COR-L47 (cell line): Measurements from ENCODE around the gene ITGB8.
"Not testable (repeated sequence)": the region's sequence is repeated elsewhere in the genome, so short reads cannot be mapped to it uniquely, and the experiment has no call there.

Experiments
- DNase-seq: peaks from one replicate; lab custom pipeline; 2025; lab: John Stamatoyannopoulos, UW

ITGB8 gene

GRCh38 chr7:20383351-20383750 lies 52.7 kb downstream of the ITGB8 start:
- no peak for DNase-seq

DNA sequence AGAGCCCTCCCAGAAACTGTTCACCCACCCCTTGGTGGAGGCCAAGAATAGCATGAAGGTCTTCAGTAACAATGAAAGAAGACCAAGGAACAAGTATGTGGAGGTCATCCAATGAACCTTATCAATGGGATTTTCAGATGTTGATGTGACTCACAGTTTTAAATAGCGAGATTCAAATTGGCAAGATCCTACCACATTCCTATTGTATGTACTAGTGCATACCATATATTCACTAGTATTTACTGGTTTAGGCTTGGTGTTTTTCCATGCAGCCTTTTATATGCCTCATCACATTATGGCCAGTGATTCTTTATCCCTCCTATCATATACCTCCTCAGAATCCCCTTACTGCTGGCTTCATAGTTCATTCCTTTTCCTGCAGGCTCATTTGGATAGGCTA lies 54.4 kb downstream of the ITGB8 start:
- no peak for DNase-seq

GRCh38 chr7:20388084-20388483 lies 57.4 kb downstream of the ITGB8 start:
- DNase-seq = no peak

- DNase-seq = not testable (repeated sequence)
These were observed 58.5 kb downstream of the ITGB8 start for GRCh38 chr7:20389192-20389591.

DNA sequence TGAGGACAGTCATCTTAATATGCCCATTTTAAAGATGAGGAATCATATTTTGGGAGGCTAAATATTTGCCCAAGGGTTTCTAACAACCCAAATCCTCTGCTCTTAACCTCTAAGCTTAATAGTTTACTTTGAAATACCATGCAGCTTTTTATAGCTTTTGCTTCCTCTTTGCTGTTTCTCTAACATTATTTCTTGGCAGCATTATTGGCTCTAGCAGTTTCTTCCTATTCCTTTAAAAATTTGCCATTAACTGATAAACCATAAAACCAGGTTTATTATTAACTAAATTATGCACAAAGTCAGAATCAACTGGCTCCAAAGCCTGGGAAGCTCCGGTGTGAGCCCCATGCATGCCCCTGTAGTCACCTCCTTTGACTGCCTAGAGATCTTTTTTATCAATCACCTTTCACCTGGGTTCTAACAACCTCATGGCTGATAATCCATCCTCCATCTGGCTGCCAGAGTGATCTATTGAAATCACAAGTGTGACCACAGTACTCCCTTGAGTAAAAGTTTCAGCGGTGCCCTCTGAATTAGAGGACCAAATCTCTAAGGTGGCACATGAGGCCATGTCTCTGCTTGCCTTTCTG lies 62.4 kb downstream of the ITGB8 start:
- no peak for DNase-seq

DNA sequence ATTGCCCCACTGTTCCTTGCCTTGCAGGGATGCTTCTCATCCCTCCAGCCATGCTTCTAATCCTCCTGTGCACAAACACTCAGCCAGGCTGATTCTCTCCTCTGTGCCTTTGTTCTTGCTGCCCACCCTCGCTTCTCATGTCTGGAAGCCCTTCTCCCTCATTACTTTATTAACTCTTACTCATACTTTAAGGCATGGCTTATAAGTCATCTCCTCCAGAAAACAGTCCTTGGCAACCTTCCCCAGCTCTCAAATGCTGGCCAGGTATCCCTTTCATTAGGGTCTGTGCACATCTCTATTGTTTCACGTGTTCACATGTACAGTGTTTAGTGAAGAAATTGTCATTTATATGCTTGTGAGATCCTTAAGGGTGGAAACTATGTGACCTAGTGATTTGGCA lies 62.9 kb downstream of the ITGB8 start:
- no peak for DNase-seq

GRCh38 chr7:20394284-20394683 lies 63.6 kb downstream of the ITGB8 start:
- DNase-seq = no peak

DNA sequence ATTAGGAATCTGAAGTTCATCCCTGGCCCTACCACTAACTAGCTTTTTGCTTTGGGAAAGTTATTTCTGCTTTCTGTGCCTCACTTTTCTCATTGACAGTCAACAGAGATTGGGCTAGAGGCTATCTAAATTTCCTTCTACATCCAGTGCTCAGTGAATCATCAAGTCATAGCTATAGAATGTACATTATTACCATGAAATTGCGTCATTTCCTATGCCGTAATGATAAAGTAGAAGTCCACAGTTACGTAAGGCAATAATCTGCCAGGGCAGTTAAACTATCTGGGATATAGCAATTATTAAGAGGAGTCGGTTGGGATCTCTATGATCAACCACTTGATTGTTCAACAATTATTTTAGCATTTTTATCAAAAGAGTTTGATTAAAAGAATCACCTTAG lies 64.4 kb downstream of the ITGB8 start:
- DNase-seq = no peak

- DNase-seq = no peak
These were observed 64.8 kb downstream of the ITGB8 start for GRCh38 chr7:20395511-20395910.

DNA sequence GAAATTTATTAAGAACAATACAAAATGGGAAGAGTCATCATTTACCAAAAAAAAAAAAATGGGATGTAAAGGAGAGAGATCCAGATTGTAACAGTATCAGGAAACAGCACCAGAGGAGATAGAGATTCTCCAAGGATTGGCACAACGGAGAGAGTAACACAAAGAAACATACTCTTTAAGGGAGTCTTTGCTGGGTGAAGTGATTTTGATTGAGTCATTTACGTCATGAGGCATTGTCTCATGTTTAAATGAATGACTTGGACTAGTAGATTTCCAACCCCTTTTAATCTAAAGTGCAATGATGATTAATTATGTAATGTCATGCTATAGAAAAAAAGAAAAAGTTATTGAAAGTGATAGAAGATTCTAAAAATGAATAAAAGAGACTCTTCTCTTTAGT lies 68.8 kb downstream of the ITGB8 start:
- no peak for DNase-seq

DNA sequence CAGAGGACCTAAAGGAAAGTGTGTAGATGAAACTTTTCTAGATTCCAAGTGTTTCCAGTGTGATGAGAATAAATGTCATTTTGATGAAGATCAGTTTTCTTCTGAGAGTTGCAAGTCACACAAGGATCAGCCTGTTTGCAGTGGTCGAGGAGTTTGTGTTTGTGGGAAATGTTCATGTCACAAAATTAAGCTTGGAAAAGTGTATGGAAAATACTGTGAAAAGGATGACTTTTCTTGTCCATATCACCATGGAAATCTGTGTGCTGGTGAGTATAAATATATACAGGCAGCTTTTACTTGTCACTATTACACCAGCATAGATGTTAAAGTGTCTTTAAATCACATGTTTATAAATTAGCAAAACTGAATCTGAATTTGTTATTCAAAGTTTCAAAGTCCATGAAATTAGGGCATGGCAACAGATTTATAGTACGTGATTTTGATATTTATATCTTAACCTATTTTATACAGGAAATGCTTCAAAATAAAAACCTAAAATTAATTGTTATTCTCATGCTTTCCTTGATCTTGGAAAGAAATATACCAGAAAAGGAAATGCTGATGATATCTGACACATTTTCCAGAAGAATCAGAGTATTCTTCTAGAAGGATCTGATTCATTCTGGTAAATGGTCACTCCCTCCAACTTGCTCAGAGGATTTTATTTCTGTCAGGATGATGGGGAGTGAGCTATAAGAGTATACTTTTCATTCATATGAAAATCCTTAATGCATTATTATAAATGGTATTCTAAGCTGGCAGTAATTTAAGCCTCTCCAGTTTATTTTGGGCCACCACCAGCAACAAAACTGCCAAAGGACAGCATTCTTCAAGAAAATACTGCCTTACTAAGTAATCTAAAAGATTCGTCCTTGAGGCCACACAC lies 71.4 kb downstream of the ITGB8 start:
- DNase-seq = no peak

DNA sequence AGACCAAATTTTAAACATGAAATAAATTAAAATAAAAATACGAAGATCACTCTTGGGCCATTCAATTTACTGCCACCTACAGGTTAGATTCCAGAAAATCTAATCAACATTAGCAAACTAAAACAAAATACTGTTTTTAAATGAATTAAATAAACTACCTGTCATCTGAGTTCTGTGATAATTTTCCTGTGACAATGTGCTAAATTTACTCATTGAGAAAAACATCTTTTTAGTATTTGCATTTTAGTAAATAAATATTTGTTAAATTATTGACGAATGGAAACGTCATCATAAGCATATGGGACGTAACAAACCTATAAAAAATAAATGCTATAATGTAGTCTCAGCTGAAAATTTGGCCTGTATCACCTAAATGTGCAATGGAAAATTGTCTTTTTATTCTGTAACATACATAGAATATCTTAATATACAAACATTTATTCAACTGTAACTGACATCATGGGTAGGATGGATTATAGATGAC lies 72.1 kb downstream of the ITGB8 start:
- DNase-seq = no peak

GRCh38 chr7:20403331-20403730 lies 72.6 kb downstream of the ITGB8 start:
- no peak for DNase-seq

GRCh38 chr7:20404320-20404719 lies 73.6 kb downstream of the ITGB8 start:
- no peak for DNase-seq

- DNase-seq = peak; percentile 24
These were observed 77.1 kb downstream of the ITGB8 start for GRCh38 chr7:20407585-20408466.

DNA sequence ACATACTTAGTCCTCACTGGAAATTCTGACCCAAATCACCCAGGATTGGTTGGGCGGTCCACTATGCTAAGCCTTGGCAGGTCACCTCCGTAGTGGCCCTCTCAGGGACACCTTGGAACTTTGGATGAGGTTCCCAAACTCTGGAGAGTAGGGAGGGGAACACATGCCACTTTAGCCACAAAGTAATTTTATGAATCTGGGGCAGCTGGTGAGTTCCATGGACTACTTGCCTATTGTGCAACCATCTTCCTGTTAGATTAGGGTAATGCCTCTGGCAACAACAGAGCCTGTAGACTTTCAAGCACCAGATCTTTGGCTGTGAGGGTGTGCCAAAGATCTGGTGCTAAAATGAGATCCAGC lies 77.7 kb downstream of the ITGB8 start:
- DNase-seq = no peak

DNA sequence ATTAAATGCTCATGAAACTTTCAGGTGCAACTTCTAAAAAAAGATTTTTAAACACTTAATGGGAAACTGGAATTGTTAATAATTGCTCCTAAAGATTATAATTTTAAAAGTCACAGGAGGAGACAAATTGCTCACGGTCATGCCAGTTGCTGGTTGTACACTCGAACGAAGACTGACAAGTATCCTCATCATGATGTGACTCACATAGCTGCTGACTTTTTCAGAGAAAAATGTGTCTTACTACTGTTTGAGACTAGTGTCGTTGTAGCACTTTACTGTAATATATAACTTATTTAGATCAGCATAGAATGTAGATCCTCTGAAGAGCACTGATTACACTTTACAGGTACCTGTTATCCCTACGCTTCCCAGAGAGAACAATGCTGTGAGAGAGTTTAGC lies 79.3 kb downstream of the ITGB8 start:
- DNase-seq = no peak

GRCh38 chr7:20411372-20411771 lies 80.7 kb downstream of the ITGB8 start:
- no peak for DNase-seq

DNA sequence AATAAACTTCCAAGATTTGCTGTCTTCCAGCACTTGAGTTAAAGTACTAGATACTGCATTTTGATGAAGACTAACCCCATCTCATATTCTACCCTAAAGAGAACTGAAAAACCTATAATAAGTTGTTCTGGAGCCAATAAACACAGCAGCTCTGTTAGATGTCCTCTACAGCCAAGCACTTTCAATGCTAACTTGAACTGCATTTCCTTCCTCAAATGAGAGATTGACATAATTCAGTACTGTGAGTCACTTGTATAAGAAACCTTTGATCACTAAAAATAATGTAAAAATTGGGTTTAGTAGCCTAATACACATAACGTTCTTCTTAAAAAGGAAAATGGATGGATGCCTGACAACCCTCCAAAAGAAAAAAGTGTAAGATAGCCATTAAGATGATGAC lies 81.3 kb downstream of the ITGB8 start:
- DNase-seq = no peak

GRCh38 chr7:20417260-20417659 lies 86.6 kb downstream of the ITGB8 start:
- DNase-seq = no peak

DNA sequence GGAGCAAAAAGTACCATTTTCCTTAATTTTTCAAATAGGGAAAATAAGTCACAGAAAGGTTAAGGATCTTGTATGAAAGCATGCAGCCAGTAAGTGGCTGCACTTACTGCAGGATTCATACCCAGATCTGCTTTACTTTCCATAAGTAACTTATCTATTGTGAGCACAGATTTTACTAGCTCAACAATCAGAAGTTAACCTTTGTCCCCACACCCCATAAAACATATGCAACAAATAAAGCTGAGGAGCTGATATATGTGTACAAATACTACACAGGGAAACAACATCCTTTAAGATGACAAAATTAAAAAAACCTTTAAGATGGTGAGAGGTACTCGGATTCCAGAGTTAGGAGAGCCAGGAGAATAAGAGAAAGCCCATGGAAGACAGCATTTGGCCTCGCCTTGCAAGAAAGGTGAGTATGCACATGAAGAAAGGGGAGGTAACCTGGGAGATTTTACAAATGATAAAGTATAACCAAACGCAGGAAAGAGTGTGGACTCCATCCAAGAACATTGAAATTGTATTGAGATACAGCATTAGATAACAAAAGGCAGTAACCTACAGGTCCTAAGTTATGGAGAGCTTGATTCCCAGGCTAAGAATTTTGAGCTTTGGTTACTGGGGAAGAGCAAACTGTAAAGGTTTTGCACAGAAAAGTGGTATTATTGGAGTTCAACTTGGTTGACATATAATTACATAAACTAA lies 87.1 kb downstream of the ITGB8 start:
- DNase-seq = no peak

- no peak for DNase-seq
These were observed 93.8 kb downstream of the ITGB8 start for GRCh38 chr7:20424500-20424899.
